ENCODE data around the gene RAET1G. TPM values are rescaled to one million over a fixed set of nuclear protein-coding genes. Genes with fewer than 3 reads are reported as not detected.

Gene RAET1G
- 1.7 and 2.5 TPM in 2 replicates for polyA plus RNA-seq (2012; rRNA removed)
- polyA plus RNA-seq (2012; cell fraction: cytosol; rRNA removed) = 1.5 and 2.2 TPM in 2 replicates
- polyA plus RNA-seq (2012; cell fraction: nucleus; rRNA removed) = 0.95 and 1.3 TPM in 2 replicates

GRCh38 chr6:149922642-149923326 is at the start of gene RAET1G:
TSS of gene RAET1G (minus strand) at chr6:149923121. CDS start at chr6:149923010, 111 bp downstream.
- H3K4me3 ChIP-seq (ENCODE audit: low read depth in 2 of 2, low read length in 1 of 2) = peak within 1 kb of the TSS; percentile 65 to 72
- H3K36me3 ChIP-seq (replicated peaks in 1 of 2; ENCODE audit: control insufficient read depth in 1 of 2, insufficient read depth in 2 of 2, low read length in 1 of 2) = no peaks in the 10 kb centered on the region
- no peaks in the 10 kb centered on the region for H3K9me2 ChIP-seq
- no peak within 1 kb of the TSS; the same call in 1 of the 2 replicates for H3K9ac ChIP-seq
- H3K79me2 ChIP-seq (ENCODE audit: insufficient read depth) = no peaks in the 10 kb centered on the region
- CTCF ChIA-PET = interaction anchor here (0.6 to 2.4 kb wide), 4 partner anchors 82 to 1036 kb away, joined by 3 to 17 read pairs (median 3); no protein-coding TSS in a partner anchor
- peak; percentile 91 for DNase-seq
- H3K27ac ChIP-seq (ENCODE audit: low read depth in 2 of 2, low read length in 1 of 2) = no peak within 1 kb of the TSS
- H3K4me2 ChIP-seq = peak within 1 kb of the TSS; percentile 84
- H3K27me3 ChIP-seq (ENCODE audit: insufficient read depth) = no peaks in the 10 kb centered on the region
- H3K4me1 ChIP-seq (ENCODE audit: control insufficient read depth in 1 of 2, insufficient read depth in 2 of 2, low read depth in 1 of 2, low read length in 1 of 2) = peaks cover 0 to 9% of the 10 kb centered on the region in 2 experiments; a peak in 1 of 4 replicates
- no peaks in the 10 kb centered on the region for H3F3A ChIP-seq (replicated peaks; ENCODE audit: insufficient read depth)
- 0% methylated on average over 11 of the region's 40 CpGs for WGBS (ENCODE audit: low lambda C conversion rate)
- TF ChIP-seq CHD2 (IDR thresholded peaks at IDR 0.05; ENCODE audit: low read length, partially characterized antibody) (peak; percentile 22), FOSL2 (IDR thresholded peaks at IDR 0.05; ENCODE audit: borderline replicate concordance, low read depth) (no peak), SIN3A (IDR thresholded peaks at IDR 0.05; ENCODE audit: borderline replicate concordance, low read depth, low read length) (no peak), RFX5 (IDR thresholded peaks at IDR 0.05; ENCODE audit: low read length) (peak; percentile 49), REST (IDR thresholded peaks at IDR 0.05; ENCODE audit: low read depth, low read length) (no peak), JUND (IDR thresholded peaks at IDR 0.05) (no peak), NRF1 (IDR thresholded peaks at IDR 0.05; ENCODE audit: low read depth, low read length) (peak; percentile 50), NFIC (IDR thresholded peaks at IDR 0.05; ENCODE audit: borderline replicate concordance) (peak; percentile 61; the same call in 1 of the 2 replicates), EZH2phosphoT487 (IDR thresholded peaks at IDR 0.05; ENCODE audit: borderline replicate concordance, low read depth) (no peak), RAD21 (IDR thresholded peaks at IDR 0.05; ENCODE audit: low read length) (no peak), RCOR1 (IDR thresholded peaks at IDR 0.05; ENCODE audit: low read length) (0 out of 2 replicates have a peak, but pooled peaks have one; percentile 40), FOXJ3 (CRISPR knock-in tag; IDR thresholded peaks at IDR 0.05) (no peak), TEAD4 (IDR thresholded peaks at IDR 0.05; ENCODE audit: borderline replicate concordance, insufficient read depth) (no peak)
- peak within 1 kb of the TSS; percentile 85; the same call in 1 of the 2 replicates for H2AFZ ChIP-seq (ENCODE audit: low read depth)
- POLR2A ChIA-PET = interaction anchor here (0.9 kb wide), 1 partner anchor 17 kb away, joined by 3 read pairs; no protein-coding TSS in a partner anchor
- no peaks in the 10 kb centered on the region for H3K9me3 ChIP-seq
- H4K20me1 ChIP-seq (ENCODE audit: insufficient read depth) = no peaks in the 10 kb centered on the region

Data from SK-N-SH (cell line).